Measurements from ENCODE around the gene GCG.

Gene GCG

DNA sequence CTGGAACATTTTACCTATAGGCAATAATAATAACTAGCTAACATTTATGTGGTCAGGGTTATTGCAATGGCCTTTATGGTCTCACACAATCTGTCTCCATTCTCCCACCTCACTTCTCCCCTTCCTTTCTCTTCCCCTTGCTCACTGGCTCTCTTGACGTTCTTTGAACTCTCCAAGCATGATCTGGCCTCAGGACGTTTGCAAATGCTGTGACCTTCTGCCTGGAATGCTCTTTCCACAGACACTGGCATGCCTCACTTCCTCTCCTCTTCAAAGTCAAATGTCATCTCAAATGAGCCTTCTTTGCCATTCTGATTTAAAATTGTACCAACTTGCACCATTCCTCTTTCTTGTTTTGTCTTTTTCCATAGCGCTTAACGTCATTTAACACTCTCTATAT, 25.3 kb upstream of the GCG start:
- Histone ChIP-seq H3K27ac (ENCODE audit: low read depth, low read length) (no peak overlapping the region), H3K4me1 (ENCODE audit: control insufficient read depth, insufficient read depth, low read length) (0 out of 2 replicates have a peak, but pooled peaks cover under 1% of the 10 kb centered on the region), H3K36me3 (ENCODE audit: control insufficient read depth, insufficient read depth, low read length) (no peaks in the 10 kb centered on the region), H3K4me3 (ENCODE audit: low read depth, low read length) (no peak overlapping the region), H3K9ac (ENCODE audit: low read length) (no peak overlapping the region), H3K9me3 (ENCODE audit: control insufficient read depth, insufficient read depth, low read depth, low read length) (no peaks in the 10 kb centered on the region), H3K27me3 (ENCODE audit: control insufficient read depth, insufficient read depth, low read length) (no peaks in the 10 kb centered on the region)

- no peak overlapping the region for H3K27ac ChIP-seq (ENCODE audit: low read depth, low read length)
- H3K4me1 ChIP-seq (ENCODE audit: control insufficient read depth, insufficient read depth, low read length) = peaks cover 7% of the 10 kb centered on the region; the same call in 1 of the 2 replicates
- no peaks in the 10 kb centered on the region for H3K9me3 ChIP-seq (ENCODE audit: control insufficient read depth, insufficient read depth, low read depth, low read length)
- no peaks in the 10 kb centered on the region for H3K36me3 ChIP-seq (ENCODE audit: control insufficient read depth, insufficient read depth, low read length)
- no peak overlapping the region for H3K9ac ChIP-seq (ENCODE audit: low read length)
- H3K4me3 ChIP-seq (ENCODE audit: low read depth, low read length) = no peak overlapping the region
- H3K27me3 ChIP-seq (ENCODE audit: control insufficient read depth, insufficient read depth, low read length) = no peaks in the 10 kb centered on the region
These were observed 23.7 kb upstream of the GCG start for GRCh38 chr2:162175714-162176113.

DNA sequence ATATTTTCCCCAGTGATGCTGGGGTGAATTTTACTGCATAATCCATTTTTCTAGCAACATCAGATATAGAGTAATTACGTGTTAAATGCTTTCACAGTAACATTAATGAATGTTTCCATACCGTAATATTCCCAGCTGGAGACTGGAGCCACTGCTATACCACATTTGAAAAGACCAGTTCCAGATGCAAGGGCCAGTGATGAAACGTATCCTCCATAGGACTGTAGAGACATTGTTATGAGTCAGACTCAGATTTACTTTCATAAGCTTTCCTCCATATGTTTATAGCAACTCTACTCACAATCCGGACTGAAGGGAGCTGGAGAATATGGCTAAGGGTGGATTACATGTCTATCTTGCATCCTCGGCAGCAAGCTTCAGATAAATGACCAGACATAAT, 22.7 kb upstream of the GCG start:
- Histone ChIP-seq H3K27ac (ENCODE audit: low read depth, low read length) (no peak overlapping the region), H3K36me3 (ENCODE audit: control insufficient read depth, insufficient read depth, low read length) (no peaks in the 10 kb centered on the region), H3K9ac (ENCODE audit: low read length) (no peak overlapping the region)

DNA sequence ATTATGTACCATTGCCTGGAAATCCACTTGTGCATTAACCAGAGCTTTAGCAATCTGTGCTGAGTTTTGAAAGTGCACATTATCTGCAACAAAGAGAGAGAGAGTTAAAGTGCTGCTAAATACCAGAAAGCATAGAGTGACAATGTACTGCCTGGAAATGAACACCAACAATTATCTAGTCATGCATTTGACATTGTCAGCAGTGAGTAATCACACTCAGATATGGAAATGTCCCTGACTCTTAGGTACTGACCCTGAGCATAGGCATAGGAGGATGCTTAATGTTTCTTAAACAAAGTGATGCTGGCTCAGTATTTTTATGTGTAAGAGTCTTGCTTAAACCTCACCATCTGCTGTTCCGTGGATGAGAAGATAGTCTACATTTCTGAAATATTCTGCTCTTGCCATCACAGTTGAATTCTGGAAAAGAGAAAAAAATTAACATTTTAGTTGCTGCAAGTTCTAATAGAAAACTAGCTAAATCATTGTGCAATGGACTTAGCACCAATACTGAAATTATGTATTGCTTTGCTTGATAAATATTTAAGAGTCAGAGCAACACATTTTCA, 20.8 kb upstream of the GCG start:
- Histone ChIP-seq H3K9me3 (ENCODE audit: control insufficient read depth, insufficient read depth, low read depth, low read length) (no peaks in the 10 kb centered on the region), H3K36me3 (ENCODE audit: control insufficient read depth, insufficient read depth, low read length) (no peaks in the 10 kb centered on the region), H3K9ac (ENCODE audit: low read length) (no peak overlapping the region), H3K27me3 (ENCODE audit: control insufficient read depth, insufficient read depth, low read length) (no peaks in the 10 kb centered on the region), H3K4me1 (ENCODE audit: control insufficient read depth, insufficient read depth, low read length) (peaks cover 7% of the 10 kb centered on the region; the same call in 1 of the 2 replicates), H3K27ac (ENCODE audit: low read depth, low read length) (no peak overlapping the region), H3K4me3 (ENCODE audit: low read depth, low read length) (no peak overlapping the region)

More for the DNA sequence above, 22.7 kb upstream of the GCG start:
- Histone ChIP-seq H3K9me3 (ENCODE audit: control insufficient read depth, insufficient read depth, low read depth, low read length) (no peaks in the 10 kb centered on the region), H3K4me3 (ENCODE audit: low read depth, low read length) (no peak overlapping the region), H3K4me1 (ENCODE audit: control insufficient read depth, insufficient read depth, low read length) (peaks cover 7% of the 10 kb centered on the region; the same call in 1 of the 2 replicates), H3K27me3 (ENCODE audit: control insufficient read depth, insufficient read depth, low read length) (no peaks in the 10 kb centered on the region)

DNA sequence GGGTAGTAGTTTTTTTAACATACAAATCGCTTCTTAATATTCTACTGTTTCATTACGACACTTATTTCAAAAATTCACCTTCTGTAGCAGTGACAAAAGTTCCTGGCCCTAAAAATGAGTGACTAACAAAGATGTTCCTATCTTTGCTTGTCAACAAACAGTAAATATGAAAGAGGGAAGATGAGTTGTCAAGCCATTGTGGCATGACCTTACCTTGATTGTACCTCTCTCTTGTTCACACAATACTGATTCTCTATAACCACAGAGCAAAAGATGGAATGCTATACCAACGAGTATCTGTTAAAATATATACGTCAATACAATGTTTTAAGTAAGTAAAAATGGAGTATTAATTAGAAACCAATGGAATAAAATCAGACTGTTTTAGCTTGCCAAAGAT, 14.7 kb upstream of the GCG start:
- no peak overlapping the region for H3K9ac ChIP-seq (ENCODE audit: low read length)
- H3K27me3 ChIP-seq (ENCODE audit: control insufficient read depth, insufficient read depth, low read length) = no peaks in the 10 kb centered on the region
- no peaks in the 10 kb centered on the region for H3K9me3 ChIP-seq (ENCODE audit: control insufficient read depth, insufficient read depth, low read depth, low read length)
- no peak overlapping the region for H3K4me3 ChIP-seq (ENCODE audit: low read depth, low read length)
- H3K36me3 ChIP-seq (ENCODE audit: control insufficient read depth, insufficient read depth, low read length) = no peaks in the 10 kb centered on the region
- H3K27ac ChIP-seq (ENCODE audit: low read depth, low read length) = no peak overlapping the region
- H3K4me1 ChIP-seq (ENCODE audit: control insufficient read depth, insufficient read depth, low read length) = peaks cover 4% of the 10 kb centered on the region; the same call in 1 of the 2 replicates

- H3K4me3 ChIP-seq (ENCODE audit: low read depth, low read length) = no peak overlapping the region
These were observed 14.1 kb upstream of the GCG start for GRCh38 chr2:162166174-162166573.

DNA sequence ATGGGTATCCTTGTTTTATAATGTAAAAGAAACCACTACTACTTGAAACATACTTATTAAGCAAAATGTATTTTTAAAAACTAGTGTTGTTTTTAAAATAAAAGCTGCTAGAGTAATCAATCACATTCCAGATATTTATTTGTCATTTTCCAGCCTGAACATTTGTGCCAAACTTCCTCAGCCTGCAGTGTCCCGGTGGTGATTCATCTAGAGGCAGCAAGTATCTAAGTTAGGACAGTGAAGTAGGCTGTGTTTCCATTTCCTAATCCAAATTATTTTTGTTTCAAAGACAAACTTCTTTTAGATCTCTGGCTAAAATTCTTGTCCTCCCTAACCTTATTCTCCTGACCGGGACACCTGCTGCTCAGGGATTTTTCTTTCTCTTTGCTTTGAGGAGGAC, 12.8 kb upstream of the GCG start:
- Histone ChIP-seq H3K27ac (ENCODE audit: low read depth, low read length) (no peak overlapping the region), H3K9ac (ENCODE audit: low read length) (no peak overlapping the region), H3K9me3 (ENCODE audit: control insufficient read depth, insufficient read depth, low read depth, low read length) (no peaks in the 10 kb centered on the region), H3K27me3 (ENCODE audit: control insufficient read depth, insufficient read depth, low read length) (no peaks in the 10 kb centered on the region), H3K4me3 (ENCODE audit: low read depth, low read length) (no peak overlapping the region), H3K36me3 (ENCODE audit: control insufficient read depth, insufficient read depth, low read length) (no peaks in the 10 kb centered on the region), H3K4me1 (ENCODE audit: control insufficient read depth, insufficient read depth, low read length) (no peaks in the 10 kb centered on the region)

More at GRCh38 chr2:162166174-162166573, 14.1 kb upstream of the GCG start:
- H3K27me3 ChIP-seq (ENCODE audit: control insufficient read depth, insufficient read depth, low read length) = no peaks in the 10 kb centered on the region
- H3K9ac ChIP-seq (ENCODE audit: low read length) = no peak overlapping the region
- H3K36me3 ChIP-seq (ENCODE audit: control insufficient read depth, insufficient read depth, low read length) = no peaks in the 10 kb centered on the region
- no peaks in the 10 kb centered on the region for H3K9me3 ChIP-seq (ENCODE audit: control insufficient read depth, insufficient read depth, low read depth, low read length)
- peaks cover 3% of the 10 kb centered on the region; the same call in 1 of the 2 replicates for H3K4me1 ChIP-seq (ENCODE audit: control insufficient read depth, insufficient read depth, low read length)
- H3K27ac ChIP-seq (ENCODE audit: low read depth, low read length) = no peak overlapping the region

DNA sequence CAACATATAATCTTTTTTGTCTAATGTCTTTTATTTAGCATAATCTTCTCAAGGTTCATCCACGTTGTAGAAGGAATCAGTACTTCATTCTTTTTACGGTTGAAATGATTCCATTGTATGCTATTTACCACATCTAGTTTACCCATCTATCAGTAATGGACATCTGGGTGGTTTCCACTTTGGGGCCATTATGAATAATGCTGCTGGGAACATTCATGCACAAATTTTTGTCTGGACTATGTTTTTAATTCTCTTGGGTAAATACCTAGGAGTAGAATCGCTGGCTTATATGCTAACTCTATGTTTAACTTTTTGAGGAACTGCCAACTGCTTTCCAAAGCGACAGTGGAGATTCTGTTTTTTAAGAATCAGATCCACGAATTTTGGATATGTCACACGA, 7.4 kb upstream of the GCG start:
- Histone ChIP-seq H3K4me3 (ENCODE audit: low read depth, low read length) (no peak overlapping the region), H3K4me1 (ENCODE audit: control insufficient read depth, insufficient read depth, low read length) (no peaks in the 10 kb centered on the region), H3K9me3 (ENCODE audit: control insufficient read depth, insufficient read depth, low read depth, low read length) (no peaks in the 10 kb centered on the region), H3K36me3 (ENCODE audit: control insufficient read depth, insufficient read depth, low read length) (no peaks in the 10 kb centered on the region), H3K27ac (ENCODE audit: low read depth, low read length) (no peak overlapping the region), H3K27me3 (ENCODE audit: control insufficient read depth, insufficient read depth, low read length) (no peaks in the 10 kb centered on the region), H3K9ac (ENCODE audit: low read length) (no peak overlapping the region)

DNA sequence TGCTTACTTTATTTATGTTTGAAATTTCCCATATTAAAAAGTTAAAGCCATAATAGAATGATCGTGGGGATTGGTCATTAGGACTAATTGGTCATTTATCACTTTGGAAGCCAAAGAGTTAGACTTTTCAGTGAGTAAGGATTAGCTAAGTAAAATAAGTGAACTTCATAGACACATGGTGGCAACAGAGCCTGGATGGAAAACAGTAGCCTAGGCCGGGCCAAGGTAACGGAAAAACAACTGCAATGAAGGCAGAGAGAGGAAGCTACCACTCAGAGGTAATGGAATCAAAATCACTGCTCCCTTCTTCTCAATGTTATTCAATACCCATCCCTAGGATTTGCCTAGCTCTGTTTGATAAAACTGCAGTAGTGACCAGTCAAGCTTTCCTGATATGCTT, 4.1 kb upstream of the GCG start:
- Histone ChIP-seq H3K9me3 (ENCODE audit: control insufficient read depth, insufficient read depth, low read depth, low read length) (no peaks in the 10 kb centered on the region), H3K27ac (ENCODE audit: low read depth, low read length) (no peak overlapping the region), H3K4me3 (ENCODE audit: low read depth, low read length) (no peak overlapping the region)

DNA sequence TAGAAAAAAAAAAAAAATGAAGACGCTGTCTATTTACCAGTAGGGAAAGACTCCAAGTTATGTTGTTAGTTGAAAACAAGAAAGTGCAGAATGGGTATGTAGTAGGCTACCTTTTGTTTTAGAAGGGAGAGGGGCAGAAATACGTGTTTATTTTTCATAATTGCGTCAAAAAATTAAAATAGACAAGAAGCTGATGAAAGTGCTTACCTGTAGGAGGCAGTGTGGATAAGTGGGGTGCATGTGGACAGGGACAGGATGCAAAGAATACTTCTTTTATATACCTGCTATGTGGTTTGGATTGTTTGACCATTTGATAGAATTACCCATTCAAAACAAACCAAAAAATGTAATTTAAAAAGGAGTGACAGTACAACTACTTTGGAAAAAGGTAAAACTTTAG, 3.0 kb upstream of the GCG start:
- no peak overlapping the region for H3K9ac ChIP-seq (ENCODE audit: low read length)
- H3K4me1 ChIP-seq (ENCODE audit: control insufficient read depth, insufficient read depth, low read length) = no peaks in the 10 kb centered on the region
- H3K27ac ChIP-seq (ENCODE audit: low read depth, low read length) = no peak overlapping the region

More for the DNA sequence above, 4.1 kb upstream of the GCG start:
- Histone ChIP-seq H3K36me3 (ENCODE audit: control insufficient read depth, insufficient read depth, low read length) (no peaks in the 10 kb centered on the region), H3K9ac (ENCODE audit: low read length) (no peak overlapping the region), H3K27me3 (ENCODE audit: control insufficient read depth, insufficient read depth, low read length) (no peaks in the 10 kb centered on the region), H3K4me1 (ENCODE audit: control insufficient read depth, insufficient read depth, low read length) (no peaks in the 10 kb centered on the region)

DNA sequence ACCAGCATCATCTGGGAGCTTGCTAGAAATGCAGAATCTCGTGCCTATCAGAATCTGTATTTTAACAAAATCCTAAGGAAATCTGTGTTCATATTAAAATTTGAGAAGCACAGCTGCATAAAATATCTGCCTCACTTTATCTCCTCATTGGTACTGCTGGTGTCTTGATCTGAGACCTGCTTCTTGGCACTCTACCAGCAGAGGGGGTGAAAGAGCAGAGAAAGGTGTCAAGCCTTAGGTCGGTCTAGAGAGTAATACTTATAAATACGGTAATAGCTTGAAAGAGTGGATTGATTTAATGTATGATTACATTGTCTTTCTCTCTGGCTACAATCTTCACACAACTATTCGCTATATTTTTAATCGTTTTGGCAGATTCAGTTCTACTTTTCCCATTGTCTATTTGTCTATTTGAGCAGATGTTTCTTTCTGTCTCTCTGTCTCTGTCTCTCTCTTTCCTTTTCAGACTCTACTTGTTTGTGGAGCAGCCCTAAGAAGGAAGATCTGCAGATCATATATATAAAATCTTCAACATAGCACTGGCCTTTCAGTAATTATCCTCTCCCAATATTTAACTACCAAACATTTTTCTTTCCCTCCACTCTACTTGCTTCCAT, 1.7 kb upstream of the GCG start:
- Histone ChIP-seq H3K36me3 (ENCODE audit: control insufficient read depth, insufficient read depth, low read length) (no peaks in the 10 kb centered on the region), H3K27ac (ENCODE audit: low read depth, low read length) (no peak overlapping the region), H3K4me3 (ENCODE audit: low read depth, low read length) (no peak overlapping the region), H3K4me1 (ENCODE audit: control insufficient read depth, insufficient read depth, low read length) (peaks cover 6% of the 10 kb centered on the region; the same call in 1 of the 2 replicates), H3K9me3 (ENCODE audit: control insufficient read depth, insufficient read depth, low read depth, low read length) (no peaks in the 10 kb centered on the region), H3K9ac (ENCODE audit: low read length) (no peak overlapping the region), H3K27me3 (ENCODE audit: control insufficient read depth, insufficient read depth, low read length) (no peaks in the 10 kb centered on the region)

More for the DNA sequence above, 3.0 kb upstream of the GCG start:
- Histone ChIP-seq H3K27me3 (ENCODE audit: control insufficient read depth, insufficient read depth, low read length) (no peaks in the 10 kb centered on the region), H3K9me3 (ENCODE audit: control insufficient read depth, insufficient read depth, low read depth, low read length) (no peaks in the 10 kb centered on the region), H3K4me3 (ENCODE audit: low read depth, low read length) (no peak overlapping the region), H3K36me3 (ENCODE audit: control insufficient read depth, insufficient read depth, low read length) (no peaks in the 10 kb centered on the region)

Measured in HUES6 (cell line).